UCSD-AML1 (cell line): Measurements from ENCODE around the gene YAP1.

Experiments
- DNase-seq: peaks from one replicate; lab custom pipeline; 2025; ENCODE audit not compliant: unreplicated experiment; lab: John Stamatoyannopoulos, UW

The YAP1 gene

DNA sequence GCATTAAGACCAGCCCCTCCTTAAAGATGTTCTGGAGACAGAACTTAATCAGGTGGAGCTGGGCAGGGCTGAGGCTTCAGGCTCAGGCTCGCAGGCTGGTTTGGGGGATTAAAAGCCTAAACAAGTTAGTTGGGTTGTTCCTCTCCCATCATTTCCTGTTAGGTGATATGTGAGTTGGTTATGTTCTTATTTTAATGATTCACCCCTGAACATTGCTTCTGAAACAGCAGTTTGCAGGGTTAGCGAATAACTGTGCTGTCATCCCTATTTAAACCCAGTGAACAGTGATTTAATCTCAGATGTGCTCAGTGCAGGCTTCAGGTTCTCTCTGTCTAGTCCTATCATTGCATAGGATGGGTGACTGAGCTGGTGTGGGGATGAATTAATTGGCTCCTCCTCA lies 159.7 kb downstream of the YAP1 start:
- no peak for DNase-seq

DNA sequence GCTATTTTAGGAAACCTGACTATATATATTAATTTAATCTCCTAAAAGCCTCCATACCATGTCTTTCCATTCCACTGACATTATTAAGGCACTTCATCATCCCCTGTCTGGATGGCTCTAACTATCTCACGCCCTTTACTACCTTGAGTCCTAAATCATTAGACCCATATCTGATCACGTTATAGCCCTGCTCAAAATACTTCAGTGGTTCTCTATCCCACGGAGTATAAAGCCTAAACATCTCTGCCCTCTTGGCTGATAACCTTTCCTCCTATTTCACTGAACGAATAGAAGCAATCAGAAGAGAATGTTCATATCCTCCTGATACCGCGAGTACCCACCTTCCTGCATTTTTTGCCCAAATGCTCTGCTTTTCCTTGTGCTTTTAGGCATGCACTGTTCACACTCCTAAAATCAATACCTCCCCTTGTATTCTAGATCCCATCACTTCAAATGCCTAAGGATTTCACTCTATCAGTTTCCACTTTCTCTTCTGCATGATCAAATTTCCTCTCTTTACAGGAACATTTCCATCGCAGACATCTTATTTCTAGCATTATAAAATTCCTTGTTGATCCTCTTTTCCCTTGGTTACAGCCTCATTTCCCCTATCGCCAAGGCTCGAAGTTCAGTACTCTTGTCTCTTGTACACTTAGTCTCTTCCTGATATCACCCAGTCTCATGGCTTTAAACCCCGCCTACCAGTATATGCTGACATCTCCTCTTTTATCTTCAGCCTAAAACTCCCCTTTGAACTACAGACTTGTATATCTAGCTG lies 162.0 kb downstream of the YAP1 start:
- no peak for DNase-seq

DNA sequence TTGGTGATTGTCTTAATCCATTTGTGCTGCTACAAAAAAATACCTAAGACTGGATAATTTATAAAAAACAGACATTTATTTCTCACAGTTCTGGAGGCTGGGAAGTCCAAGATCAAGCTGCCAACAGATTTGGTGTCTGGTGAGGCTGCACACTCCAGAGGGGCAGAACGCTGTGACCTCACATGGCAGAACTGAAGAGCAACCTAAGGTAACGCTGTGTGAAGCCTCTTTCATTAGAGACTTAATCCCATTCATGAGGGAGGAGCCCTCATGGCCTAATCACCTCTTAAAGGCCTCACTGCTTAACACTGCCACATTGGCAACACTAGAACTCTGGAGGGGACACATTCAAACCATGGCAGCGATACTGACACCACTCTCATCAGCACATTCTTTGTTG lies 164.4 kb downstream of the YAP1 start:
- DNase-seq = no peak

DNA sequence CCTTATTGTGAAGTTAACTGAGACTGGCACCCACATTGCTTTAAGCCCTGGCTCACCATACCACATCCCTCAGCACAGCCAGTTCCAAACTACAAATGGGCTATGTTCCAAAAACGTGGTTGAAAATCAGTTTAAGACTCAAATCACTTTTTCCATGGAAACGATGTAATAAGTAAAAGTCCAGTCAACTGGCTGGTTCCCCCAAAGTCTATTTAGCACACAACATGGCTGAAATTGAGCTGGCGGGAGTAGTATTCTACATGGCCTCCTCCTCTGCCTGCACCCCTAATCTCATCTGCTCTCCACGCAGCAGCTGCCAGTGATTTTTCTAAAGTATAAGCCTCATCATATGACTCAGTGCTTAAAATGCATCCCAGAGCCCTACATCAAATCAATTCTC lies 166.1 kb downstream of the YAP1 start:
- no peak for DNase-seq

DNA sequence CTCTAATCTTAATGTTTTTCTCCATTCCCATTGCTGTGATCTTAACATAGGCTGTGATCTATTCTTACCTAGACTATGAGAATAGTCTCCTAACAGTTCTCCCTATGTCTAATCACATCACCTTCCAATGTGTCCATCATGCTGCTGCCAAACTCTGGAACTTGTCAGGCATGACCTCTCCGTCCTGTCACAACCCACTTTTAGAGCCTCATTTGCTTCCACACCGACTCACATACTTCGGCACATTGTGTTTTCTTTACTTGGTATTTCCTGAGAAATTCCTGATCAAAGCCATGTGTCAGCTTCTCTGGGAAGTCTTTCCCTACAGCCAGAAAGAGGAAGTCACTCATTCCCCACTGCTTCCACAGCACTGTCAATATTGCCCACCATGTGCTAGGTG lies 166.5 kb downstream of the YAP1 start:
- DNase-seq = no peak

DNA sequence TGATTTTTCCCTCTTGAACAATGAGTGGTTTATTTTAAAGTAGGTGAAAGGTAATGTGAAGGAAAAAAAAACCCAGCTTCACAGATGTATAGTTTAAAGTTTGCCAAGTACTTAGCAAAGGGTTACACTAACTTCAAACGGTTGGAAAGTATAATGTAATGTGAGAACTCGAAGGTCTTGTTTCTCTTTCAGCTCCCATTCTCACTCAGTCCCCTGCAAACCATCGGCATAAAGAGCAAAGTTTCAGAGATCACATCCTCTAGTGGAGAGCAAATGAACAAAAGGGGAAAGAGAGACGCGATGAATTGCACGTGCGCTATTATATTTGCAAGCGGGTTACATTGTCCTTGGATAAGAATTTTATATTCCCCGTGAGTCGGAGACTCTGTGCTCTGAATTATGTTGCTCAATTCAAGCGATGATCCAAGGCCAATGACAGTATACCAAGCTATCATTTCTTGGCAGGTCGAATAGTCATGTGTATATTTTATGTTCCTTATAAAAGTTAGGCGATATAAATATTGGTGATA lies 169.5 kb downstream of the YAP1 start:
- no peak for DNase-seq

DNA sequence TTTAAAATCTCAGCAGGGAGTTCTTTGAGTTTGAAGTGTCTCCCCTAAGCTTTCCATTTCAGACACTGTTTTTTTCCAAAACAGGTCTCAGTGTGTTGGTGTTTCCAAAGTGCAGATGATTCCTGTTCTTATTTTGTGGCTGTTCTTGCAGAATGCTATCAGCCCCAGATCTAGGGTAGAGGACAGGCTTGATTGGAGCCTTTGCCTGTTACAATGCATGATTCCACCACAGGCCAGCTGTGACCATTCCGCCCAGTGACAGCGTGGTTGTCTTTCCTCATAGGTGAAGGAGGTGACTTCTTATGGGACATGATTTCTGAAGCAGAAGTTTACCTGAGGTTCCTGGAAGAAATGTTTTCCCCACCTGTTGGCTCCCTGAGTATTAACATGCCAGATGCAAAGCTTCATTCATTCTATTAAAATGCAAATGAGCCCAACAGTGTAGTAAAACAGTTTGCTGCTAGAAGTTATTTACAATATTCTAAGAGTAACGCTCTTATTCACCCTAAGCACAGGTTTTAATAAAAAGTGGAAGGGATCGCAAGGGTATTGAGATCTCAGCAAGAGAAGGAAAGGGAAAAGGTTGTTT lies 170.1 kb downstream of the YAP1 start:
- no peak for DNase-seq
